HCT116 (cell line): Measurements from ENCODE around the gene GHR. TPM values are rescaled to one million over a fixed set of nuclear protein-coding genes. Genes with fewer than 3 reads are reported as not detected.

ENCODE experiments used
- ATAC-seq: fragments of 200-7000 bp; cut with Tn5 transposase; 2 replicates; pipeline ENCODE4 v1.9.1; 2020; ENCODE audit warnings: mild to moderate bottlenecking, moderate library complexity
- BruUV-seq: library from RNA; stranded (reverse); fragments of 400-500 nt; replicated peaks from 2 replicates; lab custom pipeline; 2021; lab: Mats Ljungman, UMichigan
- CTCF ChIA-PET: fragments of 300-600 bp; sonication (Branson Sonifier 250); formaldehyde crosslinking; loops from one replicate; lab custom pipeline; 2021; ENCODE audit warnings: antibody characterized with exemption; lab: Charles Lee
- POLR2A ChIA-PET: fragments of 300-600, 350-600 bp; sonication (Branson Sonifier 250); formaldehyde crosslinking; loops from one replicate; lab custom pipeline; 2021; ENCODE audit warnings: antibody characterized with exemption; lab: Charles Lee
- RAD21 ChIA-PET, 2 experiments: fragments of 300-600 bp; sonication (Branson Sonifier 250); formaldehyde crosslinking; loops; one replicate each; lab custom pipeline; 2023; ENCODE audit warnings: low total read pairs in 2 of 2; ENCODE audit not compliant: uncharacterized antibody in 2 of 2, unreplicated experiment in 2 of 2, low non-redundant PET in 1 of 2; lab: Charles Lee
- DNase-seq: peaks from one replicate; pipeline ENCODE4 v3.0.0-alpha.2; 2010; ENCODE audit warnings: low read depth, low spot score
- H2AFZ ChIP-seq: fragments of 200-600 bp; shearing (Covaris generic), sonication (generic); 2 replicates; pipeline ENCODE4 v1.6.1; 2017; ENCODE audit warnings: low read depth, mixed run types, mixed read lengths, antibody characterized with exemption, low read length; ENCODE audit not compliant: poor library complexity, severe bottlenecking
- H3K27ac ChIP-seq: 2 replicates; pipeline ENCODE4 v1.5.1; 2012; ENCODE audit warnings: low read depth, low read length
- H3K27me3 ChIP-seq: fragments of 200-600 bp; sonication (generic); 2 replicates; pipeline ENCODE4 v1.6.1; 2016; ENCODE audit warnings: mixed run types, low read length, mixed read lengths; ENCODE audit not compliant: insufficient read depth
- H3K36me3 ChIP-seq, 2 experiments: fragments of 200-500 bp in 1 of 2; fragments of 200-600 bp in 1 of 2; sonication (Bioruptor generic) in 1 of 2; sonication (generic) in 1 of 2; 2 replicates each; pipeline versions ENCODE4 v1.5.1 to v1.6.1; 2014 to 2016; ENCODE audit warnings: low read length in 2 of 2, inconsistent platforms in 1 of 2, mixed read lengths in 1 of 2, mixed run types in 1 of 2; ENCODE audit not compliant: insufficient read depth in 2 of 2, control insufficient read depth in 1 of 2
- H3K4me1 ChIP-seq, 2 experiments: fragments of 200-600 bp in 1 of 2; sonication (generic) in 1 of 2; 2 replicates each; pipeline versions ENCODE4 v1.5.1 to v1.6.1; 2012 to 2017; ENCODE audit warnings: low read length in 2 of 2, inconsistent platforms in 1 of 2, mild to moderate bottlenecking in 1 of 2, mixed read lengths in 1 of 2, mixed run types in 1 of 2, moderate library complexity in 1 of 2; ENCODE audit not compliant: insufficient read depth in 2 of 2, control insufficient read depth in 1 of 2
- H3K4me2 ChIP-seq: fragments of 200-600 bp; sonication (generic); 2 replicates; pipeline ENCODE4 v1.6.1; 2017; ENCODE audit warnings: mixed run types, low read length, mixed read lengths
- H3K4me3 ChIP-seq, 2 experiments: fragments of 200-600 bp in 1 of 2; sonication (generic) in 1 of 2; replicated peaks in 1 of 2; 2 replicates each; pipeline ENCODE4 v1.5.1; 2011 to 2016; ENCODE audit warnings: low read length in 2 of 2, control low read depth in 1 of 2, low read depth in 1 of 2, mild to moderate bottlenecking in 1 of 2, mixed read lengths in 1 of 2, mixed run types in 1 of 2
- H3K79me2 ChIP-seq: fragments of 200-600 bp; sonication (generic); 2 replicates; pipeline ENCODE4 v1.6.1; 2017; ENCODE audit warnings: mild to moderate bottlenecking, mixed run types, low read length, moderate library complexity, mixed read lengths; ENCODE audit not compliant: insufficient read depth
- H3K9ac ChIP-seq: fragments of 200-600 bp; sonication (generic); 2 replicates; pipeline ENCODE4 v1.6.1; 2016; ENCODE audit warnings: low read length, mixed read lengths
- H3K9me2 ChIP-seq: fragments of 200-600 bp; sonication (generic), shearing (Covaris generic); 2 replicates; pipeline ENCODE4 v1.6.1; 2017; ENCODE audit warnings: mixed run types, mild to moderate bottlenecking, moderate library complexity; ENCODE audit not compliant: insufficient read depth
- H3K9me3 ChIP-seq, 2 experiments: fragments of 200-500 bp in 1 of 2; fragments of 200-600 bp in 1 of 2; sonication (Bioruptor generic) in 1 of 2; sonication (generic) in 1 of 2; 2 replicates each; pipeline ENCODE4 v1.6.1; 2014 to 2017; ENCODE audit warnings: low read length in 2 of 2, mixed read lengths in 2 of 2, inconsistent platforms in 1 of 2, low read depth in 1 of 2, mild to moderate bottlenecking in 1 of 2, mixed run types in 1 of 2, moderate library complexity in 1 of 2; ENCODE audit not compliant: control insufficient read depth in 1 of 2, insufficient read depth in 1 of 2
- H4K20me1 ChIP-seq: fragments of 200-600 bp; sonication (generic), shearing (Covaris generic); 2 replicates; pipeline ENCODE4 v1.6.1; 2017; ENCODE audit warnings: mixed run types, mild to moderate bottlenecking, moderate library complexity; ENCODE audit not compliant: insufficient read depth
- CBX3 ChIP-seq: IDR thresholded peaks from 2 replicates; pipeline ENCODE4 v1.6.1; 2012; ENCODE audit warnings: low read depth
- ELF1 ChIP-seq: IDR thresholded peaks from 2 replicates; pipeline ENCODE4 v1.6.1; 2012; ENCODE audit warnings: low read depth, borderline replicate concordance
- EZH2 ChIP-seq: fragments of 200-600 bp; sonication (generic); IDR thresholded peaks from 2 replicates; pipeline ENCODE4 v1.6.1; 2017; ENCODE audit warnings: antibody characterized with exemption, mixed run types
- EZH2phosphoT487 ChIP-seq: fragments of 200-600 bp; IDR thresholded peaks from 2 replicates; pipeline ENCODE4 v1.6.1; 2018; ENCODE audit warnings: antibody characterized with exemption, borderline replicate concordance
- FOSL1 ChIP-seq: IDR thresholded peaks from 2 replicates; pipeline ENCODE4 v1.6.1; 2012; ENCODE audit warnings: low read depth
- JUND ChIP-seq: IDR thresholded peaks from 2 replicates; pipeline ENCODE4 v1.6.1; 2012
- MAX ChIP-seq: IDR thresholded peaks from 2 replicates; pipeline ENCODE4 v1.6.1; 2012
- POLR2A ChIP-seq: IDR thresholded peaks from 2 replicates; pipeline ENCODE4 v1.7.0; 2011; ENCODE audit warnings: borderline replicate concordance; ENCODE audit not compliant: insufficient read depth, insufficient read length; ENCODE audit errors: extremely low read depth
- POLR2AphosphoS5 ChIP-seq: IDR thresholded peaks from 2 replicates; pipeline ENCODE4 v1.6.1; 2011; ENCODE audit warnings: mild to moderate bottlenecking, low read depth, low read length, moderate library complexity
- RAD21 ChIP-seq: IDR thresholded peaks from 2 replicates; pipeline ENCODE4 v1.6.1; 2012; ENCODE audit warnings: low read depth, mild to moderate bottlenecking
- REST ChIP-seq: IDR thresholded peaks from 2 replicates; pipeline ENCODE4 v1.6.1; 2012; ENCODE audit warnings: low read depth
- SP1 ChIP-seq: IDR thresholded peaks from 2 replicates; pipeline ENCODE4 v1.6.1; 2012; ENCODE audit warnings: low read depth
- SRF ChIP-seq: IDR thresholded peaks from 2 replicates; pipeline ENCODE4 v1.6.1; 2012; ENCODE audit warnings: low read depth
- YY1 ChIP-seq: IDR thresholded peaks from 2 replicates; pipeline ENCODE4 v1.6.1; 2011; ENCODE audit warnings: low read length, low read depth, moderate library complexity, mild to moderate bottlenecking; ENCODE audit not compliant: insufficient replicate concordance; ENCODE audit errors: extremely low read depth
- ZBTB33 ChIP-seq: IDR thresholded peaks from 2 replicates; pipeline ENCODE4 v1.6.1; 2011; ENCODE audit warnings: mild to moderate bottlenecking, low read length, moderate library complexity; ENCODE audit not compliant: insufficient replicate concordance; ENCODE audit errors: extremely low read depth
- ZNF274 ChIP-seq: fragments of 200-500 bp; sonication (Bioruptor generic); IDR thresholded peaks from 2 replicates; pipeline ENCODE4 v1.6.1; 2014; ENCODE audit warnings: mild to moderate bottlenecking, low read depth, low read length, inconsistent platforms
- intact Hi-C: fragments of 100-400 bp; cut with micrococcal nuclease; formaldehyde crosslinking; loops from 2 replicates; pipeline ENCODE4 v1.10.0; 2022
- total RNA-seq: library from RNA; stranded (reverse); gene quantifications from one replicate; pipeline ENCODE4 v1.2.1, GENCODE V29; 2021; ENCODE audit not compliant: unreplicated experiment
- TF ChIP-seq, protein P1 (sequence below), 3 experiments: fragments of 200-600 bp in 1 of 3; sonication (generic) in 1 of 3; IDR thresholded peaks in 2 of 3; conservative IDR thresholded peaks in 1 of 3; 2 replicates each; pipeline ENCODE4 v1.5.1; 2012 to 2017; ENCODE audit warnings: low read depth in 2 of 3, low read length in 2 of 3, antibody characterized with exemption in 1 of 3, borderline replicate concordance in 1 of 3, control low read depth in 1 of 3, mild to moderate bottlenecking in 1 of 3, mixed read lengths in 1 of 3, mixed run types in 1 of 3, moderate library complexity in 1 of 3; ENCODE audit not compliant: insufficient read depth in 1 of 3
- TF ChIP-seq, protein P2 (sequence below): IDR thresholded peaks from 2 replicates; pipeline ENCODE4 v1.6.1; 2012

Gene GHR
- total RNA-seq, 1 experiment from 2014 or later = not detected

DNA sequence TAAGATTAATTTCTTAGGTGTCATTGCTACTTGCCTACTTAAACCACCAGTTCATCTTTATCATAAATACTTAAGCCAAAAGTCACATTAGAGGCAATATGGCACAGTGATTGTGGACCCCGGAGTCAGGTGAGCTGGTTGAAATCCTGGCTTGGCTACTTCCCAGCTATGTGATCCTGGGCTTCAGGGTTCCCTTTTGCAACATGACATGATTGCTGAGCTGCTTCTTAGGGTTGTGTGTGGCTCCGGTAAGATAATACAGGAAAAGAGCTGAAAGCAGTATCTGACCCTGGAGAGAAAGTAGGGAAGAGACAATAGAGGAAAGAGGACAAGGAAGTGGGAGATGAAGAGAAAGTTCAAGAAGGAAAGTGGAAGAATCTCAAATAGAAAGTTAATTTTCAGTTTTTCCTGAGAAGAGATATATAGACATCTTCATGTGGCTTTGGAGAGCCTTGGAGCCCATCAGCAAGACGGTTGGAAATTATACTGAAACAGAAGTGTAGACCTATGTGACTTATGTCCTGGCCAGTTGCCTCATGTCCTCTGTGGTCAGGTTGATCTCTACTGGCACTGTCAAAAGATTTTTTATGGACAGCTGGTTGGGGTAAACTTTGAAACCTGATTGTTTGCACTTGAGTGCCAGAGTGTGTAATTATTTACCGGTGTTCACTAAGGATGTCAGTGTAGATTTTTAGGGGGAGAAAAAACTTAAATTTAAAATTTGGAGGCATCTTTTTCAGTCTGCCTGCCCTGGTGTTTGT, 93.2 kb downstream of the GHR start:
- H3K4me3 ChIP-seq = no peak overlapping the region
- H3K4me2 ChIP-seq = no peak overlapping the region
- no peak overlapping the region for H3K27ac ChIP-seq
- no peak overlapping the region for H2AFZ ChIP-seq
- no peak for ATAC-seq
- intact Hi-C loops = no loop called here
- POLR2A ChIA-PET = no interaction called here
- no TSS peak for BruUV-seq
- CTCF ChIA-PET = interaction anchor here (1.9 kb wide), 1 partner anchor 67 kb away, joined by 11 read pairs; no protein-coding TSS in a partner anchor
- no peaks in the 10 kb centered on the region for H3K4me1 ChIP-seq
- TF ChIP-seq FOSL1 = no peak
- no peak for TF ChIP-seq SRF
- TF ChIP-seq, protein P1, sequence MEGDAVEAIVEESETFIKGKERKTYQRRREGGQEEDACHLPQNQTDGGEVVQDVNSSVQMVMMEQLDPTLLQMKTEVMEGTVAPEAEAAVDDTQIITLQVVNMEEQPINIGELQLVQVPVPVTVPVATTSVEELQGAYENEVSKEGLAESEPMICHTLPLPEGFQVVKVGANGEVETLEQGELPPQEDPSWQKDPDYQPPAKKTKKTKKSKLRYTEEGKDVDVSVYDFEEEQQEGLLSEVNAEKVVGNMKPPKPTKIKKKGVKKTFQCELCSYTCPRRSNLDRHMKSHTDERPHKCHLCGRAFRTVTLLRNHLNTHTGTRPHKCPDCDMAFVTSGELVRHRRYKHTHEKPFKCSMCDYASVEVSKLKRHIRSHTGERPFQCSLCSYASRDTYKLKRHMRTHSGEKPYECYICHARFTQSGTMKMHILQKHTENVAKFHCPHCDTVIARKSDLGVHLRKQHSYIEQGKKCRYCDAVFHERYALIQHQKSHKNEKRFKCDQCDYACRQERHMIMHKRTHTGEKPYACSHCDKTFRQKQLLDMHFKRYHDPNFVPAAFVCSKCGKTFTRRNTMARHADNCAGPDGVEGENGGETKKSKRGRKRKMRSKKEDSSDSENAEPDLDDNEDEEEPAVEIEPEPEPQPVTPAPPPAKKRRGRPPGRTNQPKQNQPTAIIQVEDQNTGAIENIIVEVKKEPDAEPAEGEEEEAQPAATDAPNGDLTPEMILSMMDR (IDR thresholded peaks at IDR 0.05 in 2 of 3, conservative IDR thresholded peaks at IDR 0.05 in 1 of 3; ENCODE audit: borderline replicate concordance in 1 of 3, insufficient read depth in 1 of 3, low read depth in 2 of 3, low read length in 2 of 3) = no peak
- no peak for TF ChIP-seq CBX3
- no peak for TF ChIP-seq ZBTB33
- TF ChIP-seq ELF1 = no peak
- TF ChIP-seq MAX = no peak
- no peak for TF ChIP-seq EZH2
- no peak for TF ChIP-seq RAD21
- no peak for TF ChIP-seq SP1
- TF ChIP-seq ZNF274 = no peak
- no peak for TF ChIP-seq REST
- TF ChIP-seq YY1 = no peak
- no peak for TF ChIP-seq EZH2phosphoT487
- TF ChIP-seq JUND = no peak
- TF ChIP-seq POLR2AphosphoS5 = no peak
- TF ChIP-seq, protein P2, sequence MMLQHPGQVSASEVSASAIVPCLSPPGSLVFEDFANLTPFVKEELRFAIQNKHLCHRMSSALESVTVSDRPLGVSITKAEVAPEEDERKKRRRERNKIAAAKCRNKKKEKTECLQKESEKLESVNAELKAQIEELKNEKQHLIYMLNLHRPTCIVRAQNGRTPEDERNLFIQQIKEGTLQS = no peak
- no peak for TF ChIP-seq POLR2A
- RAD21 ChIA-PET = no interaction called here
- H4K20me1 ChIP-seq = no peaks in the 10 kb centered on the region
- H3K36me3 ChIP-seq = no peaks in the 10 kb centered on the region
- H3K79me2 ChIP-seq = no peaks in the 10 kb centered on the region
- H3K9ac ChIP-seq = no peak overlapping the region
- no peak for DNase-seq
- H3K9me3 ChIP-seq = no peaks in the 10 kb centered on the region
- H3K9me2 ChIP-seq = no peaks in the 10 kb centered on the region
- no peaks in the 10 kb centered on the region for H3K27me3 ChIP-seq
